Activated CD8-positive, alpha-beta memory T cell treated with anti-CD3 and anti-CD28 coated beads for 1 hour (primary cell): Measurements from ENCODE around the gene CCL17.
"Not testable (repeated sequence)": the region's sequence is repeated elsewhere in the genome, so short reads cannot be mapped to it uniquely, and the experiment has no call there.

Source experiments
- DNase-seq, 2 donors: peaks; one replicate each; pipeline ENCODE4 v3.0.0-alpha.2; 2020; ENCODE audit warnings: low read depth in 1 of 2; ENCODE audit errors: extremely low read depth in 1 of 2

Gene CCL17

DNA sequence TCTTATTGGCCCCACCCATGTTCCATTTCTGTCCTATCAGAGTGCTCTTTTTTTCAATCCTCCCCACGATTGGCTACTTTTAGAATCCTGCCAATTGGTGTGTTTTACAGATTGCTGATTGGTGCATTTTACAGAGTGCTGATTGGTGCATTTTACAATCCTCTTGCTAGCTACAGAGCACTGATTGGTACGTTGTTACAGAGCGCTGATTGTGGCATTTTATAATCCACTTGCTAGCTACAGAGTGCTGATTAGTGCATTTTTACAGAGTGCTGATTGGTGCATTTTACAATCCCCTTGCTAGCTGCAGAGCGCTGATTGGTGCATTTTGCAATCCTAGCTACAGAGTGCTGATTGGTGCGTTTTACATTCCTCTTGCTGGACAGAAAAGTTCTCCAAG is 9.5 kb upstream of the CCL17 start:
- DNase-seq: no peak

DNA sequence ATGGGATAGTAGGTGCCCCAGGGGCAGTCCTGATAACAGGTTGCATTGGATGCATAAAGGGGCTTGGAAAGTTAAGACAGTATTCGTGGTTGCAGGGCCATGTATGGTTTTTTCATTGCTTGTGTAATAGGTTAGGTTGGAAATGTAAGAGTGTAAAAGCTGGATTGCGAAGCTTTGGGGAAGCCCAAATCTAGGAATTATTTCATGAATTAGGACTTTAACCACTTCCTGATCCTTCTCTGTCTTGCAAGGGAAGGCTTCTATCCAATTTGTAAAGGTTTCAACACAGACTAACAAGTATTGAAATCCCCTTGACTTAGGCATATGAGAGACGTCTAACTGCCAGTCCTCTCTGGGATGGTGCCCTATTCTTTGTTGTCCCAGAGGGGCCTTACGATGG is 7.8 kb upstream of the CCL17 start:
- no peak for DNase-seq

DNA sequence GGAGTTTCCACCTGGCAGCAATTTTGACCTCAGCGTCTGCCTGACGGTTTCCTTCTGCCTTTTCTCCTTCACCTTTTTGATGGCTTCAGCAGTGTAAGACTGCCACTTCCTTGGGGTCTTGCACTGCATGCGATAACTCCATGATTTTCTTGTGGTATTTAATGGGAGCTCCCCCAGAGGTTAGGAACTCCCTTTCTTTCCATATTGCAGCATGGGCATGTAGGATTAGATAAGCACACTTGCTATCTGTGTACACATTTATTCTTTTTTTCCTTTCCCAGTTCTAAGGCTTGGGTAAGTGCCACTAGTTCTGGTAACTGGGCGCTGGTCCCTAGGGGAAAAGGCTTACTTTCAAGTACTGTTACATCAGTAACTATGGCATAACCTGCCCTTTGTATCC is 7.1 kb upstream of the CCL17 start:
- not testable (repeated sequence) for DNase-seq

DNA sequence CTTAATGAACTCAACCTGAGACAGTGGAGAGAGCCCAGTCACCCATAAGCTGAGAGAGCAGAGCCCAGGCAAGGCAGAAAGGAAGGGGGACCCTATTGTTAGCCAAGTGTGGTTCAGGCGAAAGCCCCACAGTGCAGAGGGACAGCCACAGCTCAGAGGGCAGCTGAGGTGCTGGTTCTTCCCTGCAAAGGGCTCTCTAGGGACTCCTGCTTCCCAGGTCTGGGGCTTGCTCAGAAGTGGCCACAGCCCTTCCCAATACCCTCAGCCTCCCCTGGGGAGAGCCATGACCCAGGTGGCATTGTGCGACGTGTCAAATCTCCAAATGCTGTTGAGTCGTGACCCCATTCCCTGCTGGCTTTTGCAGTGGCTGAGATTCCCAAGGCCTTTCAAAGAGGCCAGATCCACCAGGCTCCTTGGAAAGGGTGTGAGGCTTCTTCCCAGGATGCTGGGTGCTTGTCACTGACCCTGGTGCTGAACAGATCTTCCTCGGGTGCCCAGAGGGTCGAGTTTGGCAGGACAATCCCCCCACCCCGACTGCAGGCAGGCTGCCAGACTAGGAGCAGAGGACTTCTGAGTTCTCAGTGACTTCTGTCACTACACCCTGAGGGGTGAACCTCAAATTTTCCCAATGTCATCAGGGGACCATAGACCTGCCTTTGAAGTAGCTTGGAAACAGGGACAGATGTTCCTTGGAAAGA is 2.5 kb upstream of the CCL17 start:
- no peak for DNase-seq

DNA sequence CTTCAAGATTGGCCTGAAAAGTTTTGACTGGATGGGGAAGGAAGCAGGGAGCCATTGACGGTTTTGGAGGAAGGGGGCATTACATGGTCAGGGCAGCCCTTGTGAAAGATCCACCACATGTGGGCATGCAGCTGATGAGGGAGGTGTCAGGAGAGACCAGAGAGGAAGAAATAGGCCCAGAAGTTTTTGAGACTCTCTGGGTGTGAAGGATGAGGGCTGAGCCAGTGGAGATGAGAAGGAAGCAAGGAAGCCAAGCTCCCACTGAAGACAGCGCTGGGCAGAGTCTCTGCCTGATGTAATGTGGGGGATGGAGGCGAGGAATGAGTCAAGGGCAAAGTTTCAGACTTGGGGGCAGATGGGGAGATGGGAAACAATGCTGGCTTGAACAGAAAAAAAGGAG is 530 bp downstream of the CCL17 start:
- DNase-seq: no peak

- DNase-seq: no peak
These were observed 2.3 kb downstream of the CCL17 start for GRCh38 chr16:57406881-57407280.

DNA sequence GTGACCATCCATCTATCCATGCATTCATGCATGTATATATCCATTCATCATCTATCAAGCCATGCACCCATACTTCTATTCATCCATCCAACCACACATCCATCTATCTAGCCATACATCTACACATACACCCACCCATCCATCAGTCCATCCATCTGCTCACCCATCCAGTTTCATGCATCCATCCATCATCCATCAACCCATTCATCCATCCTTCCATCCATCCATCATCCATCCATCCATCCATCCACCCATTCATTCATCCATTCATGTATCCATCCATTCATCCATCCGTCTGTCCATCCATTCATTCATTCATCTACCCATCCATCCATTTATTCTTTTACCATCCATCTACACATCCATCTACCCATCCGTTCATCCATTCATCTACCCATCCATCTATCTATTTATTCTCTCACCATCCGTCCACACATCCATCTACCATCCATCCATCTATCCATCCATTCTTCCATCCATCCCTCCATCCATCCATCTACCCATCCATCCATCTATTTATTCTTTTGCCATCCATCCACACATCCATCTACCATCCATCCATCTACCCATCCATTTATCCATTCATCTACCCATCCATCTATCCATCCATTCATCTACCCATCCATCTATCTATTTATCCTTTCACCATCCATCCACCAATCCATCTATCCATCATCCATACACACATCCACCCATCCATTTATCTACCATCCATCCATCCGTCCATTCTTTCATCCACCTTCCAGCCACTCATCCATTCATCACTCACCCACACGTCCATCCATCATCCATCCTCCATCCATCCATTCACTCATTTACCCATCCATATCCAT is 3.2 kb downstream of the CCL17 start:
- DNase-seq: no peak

- no peak for DNase-seq
These were observed 4.5 kb downstream of the CCL17 start for GRCh38 chr16:57409065-57409464.

DNA sequence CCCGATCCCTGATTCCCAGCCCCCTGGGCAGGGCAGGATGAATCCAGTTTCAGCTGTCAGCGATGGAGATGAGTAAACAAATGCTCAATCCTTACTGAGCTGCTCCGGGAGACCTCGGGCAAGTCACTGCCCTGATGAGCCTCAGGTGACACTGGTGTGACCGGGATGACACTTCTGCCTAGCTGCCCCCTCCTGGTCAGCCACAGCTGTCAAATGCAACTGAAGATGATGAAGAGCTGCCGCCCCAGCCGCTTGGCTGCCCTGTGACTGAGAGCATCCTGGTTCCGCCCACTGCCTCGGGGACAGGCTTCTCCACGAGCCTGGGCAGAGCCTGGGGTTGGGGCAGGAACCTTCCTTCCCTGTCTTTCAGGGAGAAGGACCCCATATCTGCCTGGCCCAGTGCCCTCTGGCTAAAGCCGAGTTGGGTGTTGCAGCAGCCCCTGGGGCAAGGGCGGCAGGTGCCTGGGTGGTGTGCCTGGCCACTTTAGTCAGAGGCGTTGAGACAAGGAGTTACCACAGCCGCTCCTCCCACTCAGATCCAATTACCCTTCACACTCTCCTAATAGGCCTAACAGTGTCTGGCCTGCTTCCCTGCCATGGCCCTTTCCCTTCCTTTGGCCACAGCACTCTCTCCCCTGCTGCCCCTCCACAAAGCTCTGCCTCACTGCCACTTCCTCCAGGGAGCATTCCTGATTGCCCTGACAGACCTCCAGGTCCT is 5.5 kb downstream of the CCL17 start:
- DNase-seq: no peak

GRCh38 chr16:57411362-57411976 is 6.9 kb downstream of the CCL17 start:
- DNase-seq: no peak

GRCh38 chr16:57412584-57412983 is 8.0 kb downstream of the CCL17 start:
- no peak for DNase-seq

DNA sequence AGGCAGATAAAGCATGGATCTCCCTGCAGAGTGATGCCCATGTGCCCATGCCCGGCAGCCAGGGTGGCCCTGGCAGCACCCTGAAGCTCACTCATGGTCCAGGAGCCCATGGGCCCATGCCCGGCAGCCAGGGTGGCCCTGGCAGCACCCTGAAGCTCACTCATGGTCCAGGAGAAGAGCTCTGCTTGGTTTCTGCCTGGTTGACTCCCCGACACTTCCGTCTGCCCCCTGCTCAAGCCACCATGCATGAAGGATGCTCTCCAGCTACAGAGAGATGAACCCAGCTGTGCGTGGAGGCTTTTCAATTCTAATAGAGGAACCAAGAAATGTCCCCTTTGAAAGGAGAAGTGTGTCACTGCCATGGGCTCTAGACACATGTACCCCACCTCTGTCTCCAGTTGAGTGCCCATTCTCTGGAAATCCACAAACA is 8.7 kb downstream of the CCL17 start:
- DNase-seq: no peak

- DNase-seq: no peak
These were observed 9.2 kb downstream of the CCL17 start for GRCh38 chr16:57413733-57414132.

GRCh38 chr16:57416084-57416483 is 11.5 kb downstream of the CCL17 start:
- no peak for DNase-seq

DNA sequence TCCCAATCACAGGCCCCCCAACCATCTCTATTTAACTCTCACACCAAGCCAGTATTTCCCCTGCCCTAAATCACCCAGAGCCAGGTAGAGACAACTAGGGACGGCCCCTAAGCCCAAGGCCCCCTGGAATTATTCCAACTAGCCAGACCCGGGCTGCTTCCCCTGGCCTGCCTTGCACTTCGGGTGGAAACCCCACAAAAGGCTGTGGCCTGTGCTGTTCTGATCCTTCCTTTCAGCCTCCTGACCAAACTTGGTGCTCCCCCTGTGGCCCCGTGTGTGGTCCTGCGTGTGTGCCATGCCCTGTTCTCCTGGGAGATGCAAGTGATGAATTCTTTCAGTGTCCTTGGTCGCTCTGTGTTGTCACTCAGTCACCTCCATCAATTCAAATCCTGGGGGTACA is 14.9 kb downstream of the CCL17 start:
- DNase-seq: no peak

DNA sequence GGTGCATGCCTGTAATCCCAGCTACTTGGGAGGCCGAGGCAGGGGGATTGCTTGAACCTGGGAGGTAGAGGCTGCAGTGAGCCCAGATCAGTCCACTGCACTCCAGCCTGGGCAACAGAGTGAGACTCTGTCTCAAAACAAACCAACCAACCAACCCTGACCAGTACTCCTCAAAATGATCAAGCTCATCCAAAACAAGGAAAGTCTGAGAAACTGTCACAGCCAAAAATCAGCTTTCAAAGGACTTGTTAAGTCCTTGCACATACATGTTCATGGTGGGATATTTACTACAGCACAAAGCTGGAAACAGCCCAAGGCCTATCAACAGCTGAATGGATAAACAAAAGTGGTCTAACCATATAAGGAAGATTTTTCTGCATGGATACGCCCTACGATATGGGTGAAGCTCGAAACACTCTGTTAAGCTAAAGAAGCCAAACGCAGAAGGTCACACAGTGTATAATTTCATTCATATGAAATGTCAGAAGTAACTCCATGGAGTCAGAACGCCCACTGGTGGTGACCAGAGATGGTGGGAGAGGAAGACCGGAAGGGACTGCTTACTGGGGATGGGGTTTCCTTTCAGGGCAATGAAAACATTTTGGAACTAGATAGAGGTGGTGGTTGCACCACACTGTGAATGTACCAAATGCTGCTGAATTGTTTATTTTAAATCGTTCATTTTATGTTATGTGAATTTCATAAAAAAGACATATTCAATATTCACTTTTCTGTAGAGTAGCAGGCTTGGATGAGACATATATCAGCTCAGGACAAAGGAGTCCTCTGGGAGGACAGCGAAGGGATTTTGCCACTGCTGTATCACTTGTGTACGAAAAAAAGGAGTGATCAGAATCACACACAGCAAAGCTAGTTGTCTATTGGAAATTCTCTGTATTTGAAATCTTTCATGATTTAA is 17.7 kb downstream of the CCL17 start:
- DNase-seq: no peak

DNA sequence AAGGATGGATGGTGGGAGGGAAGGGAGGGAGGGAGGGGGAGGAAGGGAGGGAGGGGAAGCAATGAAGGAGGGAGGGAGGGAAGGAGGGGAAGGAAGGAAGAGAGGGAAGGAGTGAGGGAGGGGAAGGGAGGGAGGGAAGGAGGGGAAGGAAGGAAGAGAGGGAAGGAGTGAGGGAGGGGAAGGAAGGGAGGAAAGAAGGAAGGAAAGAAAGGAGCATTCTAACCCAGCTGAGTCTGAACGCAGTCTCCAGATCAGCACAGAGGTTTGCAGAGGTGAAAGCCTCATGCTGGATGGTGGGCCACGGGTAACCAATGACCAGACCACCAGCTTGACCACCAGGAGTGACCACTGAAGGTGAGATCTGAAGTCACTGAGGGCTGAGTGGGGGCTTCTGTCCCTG is 18.6 kb downstream of the CCL17 start:
- DNase-seq: no peak

- no peak for DNase-seq
These were observed 20.0 kb downstream of the CCL17 start for GRCh38 chr16:57424583-57424982.

GRCh38 chr16:57426356-57426755 is 21.8 kb downstream of the CCL17 start:
- no peak for DNase-seq

DNA sequence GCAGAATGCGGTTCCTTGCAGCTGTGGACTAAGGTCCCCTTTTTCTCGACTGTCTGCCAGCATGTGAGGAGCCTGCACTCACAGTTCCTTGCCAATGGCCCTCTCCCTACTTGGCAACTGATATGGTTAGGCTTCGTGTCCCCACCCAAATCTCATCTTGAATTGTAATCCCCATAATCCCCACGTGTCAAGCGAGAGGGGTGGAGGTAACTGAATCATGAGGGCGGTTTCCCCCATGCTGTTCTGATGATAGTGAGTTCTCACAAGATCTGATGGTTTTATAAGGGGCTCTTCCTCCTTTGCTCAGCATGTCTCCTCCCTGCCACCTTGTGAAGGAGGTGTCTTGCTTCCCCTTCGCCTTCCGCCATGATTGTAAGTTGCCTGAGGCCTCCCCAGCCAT is 22.7 kb downstream of the CCL17 start:
- no peak for DNase-seq
